ENCODE measurements around the gene DNM1. TPM values are rescaled to one million over a fixed set of nuclear protein-coding genes. Genes with fewer than 3 reads are reported as not detected.

The DNM1 gene
- total and polyA plus RNA-seq, 10 of the 15 experiments (the other 5 are each of a cell fraction or from before 2014, with no cell fraction given) = 0.06 to 0.67 (median 0.19) TPM; not detected in 3

- H3K79me2 ChIP-seq (ENCODE audit: control insufficient read depth, insufficient read depth, low read length) = no peaks in the 10 kb centered on the region
- H3K9ac ChIP-seq (ENCODE audit: control insufficient read depth, insufficient read depth, low read length) = no peak overlapping the region
- H4K20me1 ChIP-seq (ENCODE audit: control insufficient read depth, insufficient read depth) = no peaks in the 10 kb centered on the region
- H3K27me3 ChIP-seq (replicated peaks in 1 of 2; ENCODE audit: control insufficient read depth in 2 of 2, insufficient read depth in 2 of 2, low read length in 1 of 2) = peaks cover 0 to 3% of the 10 kb centered on the region in 2 experiments; a peak in 2 of 4 replicates
- H3K27ac ChIP-seq (ENCODE audit: control insufficient read depth, insufficient read depth) = no peak overlapping the region
- intact Hi-C loops (cut with micrococcal nuclease; ENCODE audit: unreplicated experiment) = no loop called here
- H2AFZ ChIP-seq (ENCODE audit: control insufficient read depth, low read depth, low read length) = no peak overlapping the region
- in situ Hi-C loops (cut with MboI) = no loop called here
- H3K4me2 ChIP-seq (ENCODE audit: control insufficient read depth, insufficient read depth) = no peak overlapping the region
- ChIA-PET RAD21 (ENCODE audit: unreplicated experiment) (no interaction called here), CTCF (interaction anchor here (0.8 to 1.8 kb wide), 2 partner anchors 10 kb away, joined by 4 to 9 read pairs; no protein-coding TSS in a partner anchor), SMC1A (ENCODE audit: uncharacterized antibody, unreplicated experiment) (interaction anchor here (1.4 kb wide), 1 partner anchor 8 kb away, joined by 3 read pairs; no protein-coding TSS in a partner anchor), POLR2A (interaction anchor here (0.7 to 1.4 kb wide), 2 partner anchors 11 to 28 kb away, joined by 3 read pairs; no protein-coding TSS in a partner anchor)
- FAIRE-seq = no peak
- ATAC-seq = no peak
- no peaks in the 10 kb centered on the region for H3K9me3 ChIP-seq (replicated peaks; ENCODE audit: control insufficient read depth, insufficient read depth, low read length)
- WGBS (ENCODE audit: insufficient coverage, insufficient replicate concordance, low lambda C conversion rate, missing lambda C conversion rate) = 79% methylated on average over 7 of the region's 8 CpGs
- H3K4me3 ChIP-seq = no peak overlapping the region
- no TSS peak for BruUV-seq (replicated peaks)
- no peak for DNase-seq (ENCODE audit: low read depth, low spot score)
- no peaks in the 10 kb centered on the region for H3K36me3 ChIP-seq (ENCODE audit: control insufficient read depth in 2 of 2, insufficient read depth in 2 of 2, low read length in 1 of 2)
- no peaks in the 10 kb centered on the region for H3K4me1 ChIP-seq (ENCODE audit: control insufficient read depth, insufficient read depth, low read length)
- TF ChIP-seq ZBED1 (IDR thresholded peaks at IDR 0.05; ENCODE audit: borderline replicate concordance) (no peak), RUNX3 (IDR thresholded peaks at IDR 0.05; ENCODE audit: low read length) (no peak), MYC (IDR thresholded peaks at IDR 0.05; ENCODE audit: insufficient read depth, insufficient read length, insufficient replicate concordance, low read length, severe bottlenecking) (no peak), ZBTB33 (IDR thresholded peaks at IDR 0.05) (no peak), YBX1 (IDR thresholded peaks at IDR 0.05) (no peak), YY1 (IDR thresholded peaks at IDR 0.05; ENCODE audit: low read depth, low read length) (no peak), STAT3 (IDR thresholded peaks at IDR 0.05; ENCODE audit: low read depth, low read length) (no peak), SREBF2 (IDR thresholded peaks at IDR 0.05; ENCODE audit: low read length) (no peak), SMC3 (IDR thresholded peaks at IDR 0.05; ENCODE audit: borderline replicate concordance, low read length) (no peak), BCL3 (IDR thresholded peaks at IDR 0.05; ENCODE audit: borderline replicate concordance, insufficient read depth, low read depth, low read length, poor library complexity, severe bottlenecking) (no peak), TARDBP (IDR thresholded peaks at IDR 0.05; ENCODE audit: borderline replicate concordance) (no peak), RELB (IDR thresholded peaks at IDR 0.05; ENCODE audit: low read depth) (no peak), E2F8 (IDR thresholded peaks at IDR 0.05; ENCODE audit: low read depth, partially characterized antibody) (no peak), FOXK2 (IDR thresholded peaks at IDR 0.05) (no peak), KDM1A (IDR thresholded peaks at IDR 0.05; ENCODE audit: borderline replicate concordance) (no peak), ZNF274 (IDR thresholded peaks at IDR 0.05; ENCODE audit: insufficient read depth, insufficient read length) (no peak), USF1 (IDR thresholded peaks at IDR 0.05; ENCODE audit: borderline replicate concordance, extremely low read length, insufficient read depth, low read depth, low read length) (no peak)
Observed at GRCh38 chr9:128249558-128249907, 46.4 kb downstream of the DNM1 start.
